NCI-H460 (cell line): ENCODE measurements around the gene KRTAP19-6. TPM values are rescaled to one million over a fixed set of nuclear protein-coding genes. Genes with fewer than 3 reads are reported as not detected.
"Not testable (repeated sequence)": the region's sequence is repeated elsewhere in the genome, so short reads cannot be mapped to it uniquely, and the experiment has no call there.

Experiments used
- DNase-seq: peaks from one replicate; pipeline ENCODE4 v3.0.0-alpha.2; 2016; ENCODE audit warnings: low read depth; ENCODE audit errors: extremely low read depth
- polyA plus RNA-seq: library from polyadenylated mRNA; depleted of rRNA; stranded (reverse); fragments of >200 nt; gene quantifications from 2 replicates; pipeline ENCODE4 v1.2.3, GENCODE V29; 2014; cell fraction: nucleus; rRNA removed
- total RNA-seq: library from RNA; depleted of rRNA; stranded (reverse); fragments of >200 nt; shearing (Covaris generic); gene quantifications from 2 replicates; pipeline ENCODE4 v1.2.3, GENCODE V29; 2014; rRNA removed

KRTAP19-6 gene
- not detected in 2 replicates for total RNA-seq
- not detected in 2 replicates for polyA plus RNA-seq

DNA sequence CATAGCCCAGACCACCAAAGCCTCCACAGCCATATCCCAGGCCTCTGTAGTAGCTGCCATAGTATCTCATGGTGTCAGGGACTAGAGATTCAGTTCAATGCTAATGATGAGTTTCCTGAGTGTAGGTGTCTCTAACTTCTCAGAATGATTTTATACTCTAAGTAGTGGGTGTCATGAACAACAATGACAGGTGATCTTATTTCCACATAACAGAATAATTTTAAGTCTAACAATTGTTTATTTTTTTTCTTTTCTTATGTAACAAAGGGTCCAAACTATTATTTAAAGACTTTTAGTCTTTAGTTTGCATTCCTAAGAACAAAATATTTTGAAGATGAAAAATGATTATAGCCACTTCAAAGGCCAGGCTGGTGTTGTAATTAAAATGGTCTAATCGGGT, at the start of gene KRTAP19-6:
Gene KRTAP19-6, minus strand, starts transcription at position 101 of the 400 bp plus-strand sequence. Its CDS starts 31 bp downstream, at position 70.
- DNase-seq = no peak

DNA sequence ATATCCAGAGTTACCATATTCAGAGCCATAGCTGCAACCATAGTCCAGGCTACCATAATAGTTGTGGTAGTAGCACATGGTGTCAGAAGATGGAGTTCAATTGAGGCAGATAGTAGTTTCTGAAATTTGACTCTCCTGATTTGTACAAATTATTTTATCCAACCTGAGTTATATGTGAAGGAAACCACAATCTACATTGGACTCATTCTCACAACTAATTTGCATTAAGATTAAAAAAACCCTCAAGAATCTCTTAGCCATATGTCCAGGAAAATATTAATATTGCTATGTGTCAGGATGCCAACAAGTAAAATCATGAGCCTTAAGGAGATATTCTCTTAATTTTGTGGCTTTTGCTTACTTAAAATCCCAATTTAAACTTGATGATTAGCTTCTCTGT, 48.6 kb upstream of the KRTAP19-6 start, which contains the start of gene KRTAP22-2:
Gene KRTAP22-2, minus strand, starts transcription at position 101 of the 400 bp plus-strand sequence.
- no peak for DNase-seq

DNA sequence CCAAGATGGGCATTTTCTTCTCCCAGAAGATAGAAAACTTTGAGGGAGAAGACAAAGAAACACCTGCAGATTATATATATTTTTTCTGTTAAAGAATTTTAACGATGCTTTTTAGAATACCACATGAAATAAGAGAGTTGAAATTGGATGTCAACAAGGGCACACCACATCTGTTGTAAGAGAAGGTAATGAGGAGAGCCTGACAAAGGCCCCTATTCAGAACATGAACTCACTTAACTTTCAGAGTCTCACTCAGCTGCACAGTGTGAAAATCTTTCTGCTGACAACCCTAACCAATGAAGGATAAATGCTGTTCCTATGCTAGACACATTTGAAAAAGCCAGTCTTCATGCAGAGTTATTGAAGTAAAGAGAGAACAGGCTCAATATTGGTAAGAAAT, 41.2 kb upstream of the KRTAP19-6 start:
- no peak for DNase-seq

GRCh38 chr21:30580132-30580531, 38.5 kb upstream of the KRTAP19-6 start:
- no peak for DNase-seq

DNA sequence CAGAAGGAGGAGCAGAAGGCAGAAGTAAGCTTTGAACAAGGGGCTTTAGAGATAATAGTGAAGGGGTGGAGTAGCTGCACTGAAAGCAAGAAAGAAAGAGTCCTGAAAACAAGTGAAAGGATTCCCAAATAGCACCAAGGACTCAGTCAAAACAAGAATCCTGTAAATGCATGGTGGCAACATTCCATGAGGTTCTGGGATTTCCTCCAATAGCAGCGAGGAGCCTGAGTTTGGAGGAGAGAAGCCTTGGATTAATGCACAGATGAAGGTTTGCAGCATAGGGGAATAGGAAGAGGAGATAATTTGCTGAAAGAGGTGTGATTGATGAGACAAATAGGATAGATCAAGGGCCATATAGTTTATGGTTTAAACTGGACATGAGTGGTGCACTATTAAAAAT, 37.7 kb upstream of the KRTAP19-6 start:
- no peak for DNase-seq

- DNase-seq = no peak
Measured at GRCh38 chr21:30577766-30578165, 36.1 kb upstream of the KRTAP19-6 start.

DNA sequence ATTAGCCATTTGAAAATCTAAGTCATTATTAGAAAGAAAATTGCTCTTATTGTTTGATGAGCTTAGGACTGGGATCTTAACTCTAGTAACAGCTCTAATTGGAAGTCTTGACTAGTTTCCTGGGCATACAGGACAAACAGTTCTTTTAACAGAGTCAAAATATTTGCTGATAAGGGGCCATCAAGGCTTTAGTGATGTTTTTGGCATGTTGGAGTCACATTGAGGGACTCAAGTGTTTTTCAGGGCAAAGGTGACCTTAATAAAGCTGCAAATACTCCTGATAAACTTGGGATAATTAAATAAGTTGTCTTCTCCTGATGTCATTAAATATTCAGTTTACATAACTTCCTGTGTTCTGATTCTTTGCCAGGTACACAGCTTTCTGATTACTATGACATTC, 26.0 kb upstream of the KRTAP19-6 start:
- no peak for DNase-seq

DNA sequence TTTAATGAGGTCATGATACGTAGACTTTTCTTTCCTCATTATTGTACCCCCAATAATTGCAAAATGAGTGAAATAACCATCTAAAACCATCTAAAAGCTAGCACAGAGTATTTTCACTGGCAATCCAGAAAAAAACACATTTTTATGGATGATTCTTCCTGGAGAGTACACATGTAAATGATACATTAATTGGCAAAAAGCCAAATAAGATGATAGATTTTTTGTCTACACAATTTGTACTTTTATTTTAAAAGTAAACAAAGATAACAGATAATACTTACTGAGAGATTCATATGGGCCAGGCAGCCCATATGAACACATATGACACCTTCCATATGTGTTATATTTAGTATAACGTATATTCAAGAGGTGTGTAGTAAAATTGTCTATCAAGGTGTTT, 22.0 kb upstream of the KRTAP19-6 start:
- DNase-seq = no peak

- DNase-seq = no peak
Measured at GRCh38 chr21:30563072-30563471, 21.4 kb upstream of the KRTAP19-6 start.

GRCh38 chr21:30561957-30562356, 20.3 kb upstream of the KRTAP19-6 start:
- no peak for DNase-seq

GRCh38 chr21:30561264-30561895, 19.7 kb upstream of the KRTAP19-6 start, which contains the start of gene KRTAP19-7:
Gene KRTAP19-7 (minus strand): TSS chr21:30561314. CDS start chr21:30561289, 25 bp downstream.
- DNase-seq = no peak

DNA sequence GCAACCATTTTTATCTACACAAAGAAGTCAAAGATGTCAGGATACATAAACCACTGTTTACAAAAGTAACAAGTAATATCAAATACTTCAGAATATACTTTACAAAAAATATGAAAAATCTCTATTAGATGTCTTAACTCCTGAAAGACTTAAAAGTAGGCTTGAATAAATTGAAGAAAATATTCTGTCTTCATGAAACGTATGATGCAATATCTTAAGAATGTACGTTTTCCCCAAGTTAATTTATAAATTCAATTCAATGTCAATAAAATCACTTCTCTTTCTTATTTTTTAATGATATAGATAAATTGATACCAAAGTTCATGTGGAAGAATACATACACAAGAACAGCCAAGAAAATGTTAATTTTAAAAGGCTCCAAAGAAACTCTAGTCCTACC, 13.4 kb upstream of the KRTAP19-6 start:
- DNase-seq = no peak

GRCh38 chr21:30552782-30553181, 11.1 kb upstream of the KRTAP19-6 start:
- DNase-seq = no peak

DNA sequence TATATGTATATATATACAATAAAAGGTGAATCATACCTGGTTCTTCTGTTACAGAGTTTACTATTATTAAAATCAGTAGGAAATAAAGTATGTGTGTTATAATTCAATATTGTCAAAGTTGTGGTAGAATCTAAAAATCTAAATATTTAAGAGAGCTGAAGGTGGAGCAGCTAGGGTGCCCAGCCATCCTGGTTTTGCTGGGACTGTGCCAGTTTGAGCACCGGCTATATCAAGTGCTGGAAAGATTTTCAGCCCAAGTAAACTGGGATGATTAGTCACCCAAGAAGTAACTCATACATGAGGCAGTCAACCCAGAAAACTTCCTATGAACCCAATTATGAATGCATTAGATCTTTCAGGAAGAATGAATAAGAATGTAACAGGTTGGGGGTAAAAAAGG, 22.8 kb downstream of the KRTAP19-6 start:
- no peak for DNase-seq

- no peak for DNase-seq
Measured at GRCh38 chr21:30515681-30516080, 26.0 kb downstream of the KRTAP19-6 start.

DNA sequence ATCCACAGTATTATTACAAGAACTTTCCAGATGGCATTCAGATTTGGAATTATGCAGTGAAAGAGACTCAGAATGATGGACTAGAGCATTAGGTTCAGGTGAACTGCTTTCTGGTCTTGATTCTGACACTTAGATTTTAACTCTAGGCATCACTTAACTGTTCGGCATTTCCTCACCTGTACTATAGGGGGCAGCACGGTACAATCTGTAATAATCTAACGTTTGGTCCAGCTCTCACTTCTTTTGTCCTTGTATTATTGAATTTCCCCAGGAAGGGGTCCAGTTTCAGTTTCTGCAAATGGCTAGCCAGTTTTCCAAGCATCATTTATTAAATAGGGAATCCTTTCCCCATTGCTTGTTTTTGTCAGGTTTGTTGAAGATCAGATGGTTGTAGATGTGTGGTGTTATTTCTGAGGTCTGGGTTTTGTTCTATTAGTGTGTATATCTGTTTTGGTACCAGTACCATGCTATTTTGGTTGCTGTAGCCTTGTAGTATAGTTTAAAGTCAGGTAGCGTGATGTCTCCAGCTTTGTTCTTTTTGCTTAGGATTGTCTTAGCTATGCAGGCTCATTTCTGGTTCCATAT, 36.0 kb downstream of the KRTAP19-6 start:
- DNase-seq = not testable (repeated sequence)

GRCh38 chr21:30502041-30502440, 39.6 kb downstream of the KRTAP19-6 start, which contains the start of gene KRTAP19-5:
Gene KRTAP19-5 (minus strand): TSS chr21:30502141. CDS start chr21:30502090, 51 bp downstream.
- no peak for DNase-seq

GRCh38 chr21:30497065-30497464, 44.6 kb downstream of the KRTAP19-6 start, which contains the start of gene KRTAP19-4:
Gene KRTAP19-4 (minus strand): TSS chr21:30497165. CDS start chr21:30497110, 55 bp downstream.
- no peak for DNase-seq

GRCh38 chr21:30491963-30492428, 49.7 kb downstream of the KRTAP19-6 start, which contains the start of gene KRTAP19-3:
Gene KRTAP19-3 (minus strand): TSS chr21:30492013. CDS start chr21:30491957, 56 bp downstream.
- no peak for DNase-seq
